ENCODE measurements around the gene CDC123.

- TF ChIP-seq POLR2A (IDR thresholded peaks at IDR 0.05; ENCODE audit: low read length): no peak
- TF ChIP-seq GATA1 (IDR thresholded peaks at IDR 0.05; ENCODE audit: low read depth, low read length): no peak
Measured at GRCh38 chr10:12188656-12189055, 7.3 kb upstream of the CDC123 start.
